Activated naive CD4-positive, alpha-beta T cell treated with anti-CD3 and anti-CD28 coated beads, Interleukin-2, amount 10 ng/mL, durations not matched to agents 7 days and 5 days (primary cell): ENCODE results near the gene APBB2.

ENCODE experiments used
- CTCF ChIA-PET: fragments of 350-600 bp; sonication (Branson Sonifier 250); formaldehyde crosslinking; loops from one replicate; lab custom pipeline; 2021; ENCODE audit warnings: antibody characterized with exemption; lab: Charles Lee
- DNase-seq: peaks from one replicate; pipeline ENCODE4 v3.0.0-alpha.2; 2020
- H3K27ac Mint-ChIP-seq: one replicate; pipeline ENCODE4 v1.8.0; 2021; ENCODE audit warnings: mild to moderate bottlenecking, moderate library complexity, mixed read lengths
- H3K27me3 Mint-ChIP-seq: one replicate; pipeline ENCODE4 v1.8.0; 2021; ENCODE audit warnings: mild to moderate bottlenecking, mixed read lengths
- H3K36me3 Mint-ChIP-seq: one replicate; pipeline ENCODE4 v1.8.0; 2021; ENCODE audit warnings: mixed read lengths
- H3K4me1 Mint-ChIP-seq: one replicate; pipeline ENCODE4 v1.8.0; 2021; ENCODE audit warnings: mixed read lengths
- H3K4me3 Mint-ChIP-seq: one replicate; pipeline ENCODE4 v1.8.0; 2021; ENCODE audit warnings: mild to moderate bottlenecking, moderate library complexity, mixed read lengths
- H3K9me3 Mint-ChIP-seq: one replicate; pipeline ENCODE4 v1.8.0; 2021; ENCODE audit warnings: mixed read lengths

APBB2 gene

GRCh38 chr4:41192136-41192535 is 22.2 kb downstream of the APBB2 start:
- no peak for DNase-seq
- no peaks in the 10 kb centered on the region for H3K27me3 Mint-ChIP-seq

GRCh38 chr4:41189666-41190065 is 24.7 kb downstream of the APBB2 start:
- CTCF ChIA-PET, result interaction anchor here (0.6 kb wide), 1 partner anchor 884 kb away, joined by 4 read pairs; no protein-coding TSS in a partner anchor

More at GRCh38 chr4:41192136-41192535, 22.2 kb downstream of the APBB2 start:
- Mint-ChIP-seq H3K9me3 (no peaks in the 10 kb centered on the region), H3K4me3 (no peak overlapping the region), H3K27ac (no peak overlapping the region), H3K4me1 (no peaks in the 10 kb centered on the region), H3K36me3 (no peaks in the 10 kb centered on the region)
- CTCF ChIA-PET, result no interaction called here

DNA sequence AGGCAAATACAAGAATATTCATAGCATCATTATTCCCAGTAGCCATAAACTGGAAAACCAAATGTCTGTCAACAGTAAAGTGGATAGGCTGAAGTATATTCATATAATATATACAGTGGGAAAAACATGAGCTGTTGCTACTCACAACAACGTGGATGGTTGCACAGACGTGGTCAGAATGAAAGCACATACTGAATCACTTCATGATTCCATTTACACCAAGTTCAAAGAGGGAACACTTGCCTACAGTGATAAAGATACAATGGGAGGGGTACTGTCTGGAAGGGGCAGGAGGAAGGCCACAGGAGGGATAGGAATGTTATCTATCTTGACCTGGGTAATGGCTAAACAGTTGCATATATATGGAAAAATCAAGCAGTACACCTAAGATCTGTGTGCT is 25.3 kb downstream of the APBB2 start:
- CTCF ChIA-PET, result no interaction called here
- Mint-ChIP-seq H3K27me3 (no peaks in the 10 kb centered on the region), H3K4me3 (no peak overlapping the region), H3K4me1 (no peaks in the 10 kb centered on the region), H3K36me3 (no peaks in the 10 kb centered on the region), H3K27ac (no peak overlapping the region), H3K9me3 (no peaks in the 10 kb centered on the region)
- no peak for DNase-seq

More at GRCh38 chr4:41189666-41190065, 24.7 kb downstream of the APBB2 start:
- no peak overlapping the region for H3K4me3 Mint-ChIP-seq
- H3K36me3 Mint-ChIP-seq, result no peaks in the 10 kb centered on the region
- H3K27me3 Mint-ChIP-seq, result no peaks in the 10 kb centered on the region
- H3K27ac Mint-ChIP-seq, result no peak overlapping the region
- no peaks in the 10 kb centered on the region for H3K9me3 Mint-ChIP-seq
- H3K4me1 Mint-ChIP-seq, result no peaks in the 10 kb centered on the region
- no peak for DNase-seq

GRCh38 chr4:41185614-41186592 is 28.4 kb downstream of the APBB2 start:
- Mint-ChIP-seq H3K4me3 (no peak overlapping the region), H3K4me1 (no peaks in the 10 kb centered on the region), H3K9me3 (no peaks in the 10 kb centered on the region), H3K27ac (no peak overlapping the region), H3K27me3 (no peaks in the 10 kb centered on the region), H3K36me3 (no peaks in the 10 kb centered on the region)
- DNase-seq, result no peak
- CTCF ChIA-PET, result no interaction called here

DNA sequence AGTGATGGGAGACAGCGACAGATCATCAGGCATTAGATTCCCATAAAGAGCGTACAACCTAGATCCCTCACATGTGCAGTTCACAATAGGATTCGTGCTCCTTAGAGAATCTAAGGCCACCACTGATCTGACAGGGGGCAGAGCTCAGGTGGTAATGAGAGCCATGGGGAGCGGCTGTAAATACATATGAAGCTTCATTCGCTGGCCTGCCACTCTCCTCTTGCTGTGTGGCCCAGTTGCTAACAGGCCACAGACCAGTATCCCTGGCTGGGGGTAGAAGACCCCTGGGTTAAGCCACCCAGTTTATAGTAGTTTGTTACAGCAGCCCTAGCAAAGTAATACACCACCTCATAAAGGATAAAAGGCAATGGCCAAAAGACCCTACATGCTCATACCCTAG is 30.3 kb downstream of the APBB2 start:
- CTCF ChIA-PET, result no interaction called here
- Mint-ChIP-seq H3K27me3 (no peaks in the 10 kb centered on the region), H3K4me1 (no peaks in the 10 kb centered on the region), H3K9me3 (no peaks in the 10 kb centered on the region), H3K36me3 (no peaks in the 10 kb centered on the region), H3K4me3 (no peak overlapping the region), H3K27ac (no peak overlapping the region)
- no peak for DNase-seq

- H3K4me3 Mint-ChIP-seq, result no peak overlapping the region
- no peaks in the 10 kb centered on the region for H3K36me3 Mint-ChIP-seq
- CTCF ChIA-PET, result no interaction called here
- no peaks in the 10 kb centered on the region for H3K9me3 Mint-ChIP-seq
- H3K27me3 Mint-ChIP-seq, result no peaks in the 10 kb centered on the region
- DNase-seq, result no peak
- H3K27ac Mint-ChIP-seq, result no peak overlapping the region
- H3K4me1 Mint-ChIP-seq, result no peaks in the 10 kb centered on the region
Measured at GRCh38 chr4:41183021-41183553, 31.3 kb downstream of the APBB2 start.

GRCh38 chr4:41181037-41181436 is 33.3 kb downstream of the APBB2 start:
- Mint-ChIP-seq H3K9me3 (no peaks in the 10 kb centered on the region), H3K27ac (no peak overlapping the region), H3K27me3 (no peaks in the 10 kb centered on the region), H3K4me3 (no peak overlapping the region), H3K4me1 (no peaks in the 10 kb centered on the region), H3K36me3 (no peaks in the 10 kb centered on the region)
- no peak for DNase-seq
- CTCF ChIA-PET, result interaction anchor here (0.5 kb wide), 1 partner anchor 32 kb away, joined by 4 read pairs; no protein-coding TSS in a partner anchor

- Mint-ChIP-seq H3K4me1 (no peaks in the 10 kb centered on the region), H3K4me3 (no peak overlapping the region), H3K27me3 (no peaks in the 10 kb centered on the region), H3K27ac (no peak overlapping the region), H3K36me3 (no peaks in the 10 kb centered on the region), H3K9me3 (no peaks in the 10 kb centered on the region)
- DNase-seq, result no peak
- CTCF ChIA-PET, result no interaction called here
Measured at GRCh38 chr4:41179498-41180195, 34.7 kb downstream of the APBB2 start.

GRCh38 chr4:41178372-41179370 is 35.7 kb downstream of the APBB2 start:
- CTCF ChIA-PET, result no interaction called here
- no peak for DNase-seq
- Mint-ChIP-seq H3K36me3 (no peaks in the 10 kb centered on the region), H3K27ac (no peak overlapping the region), H3K9me3 (no peaks in the 10 kb centered on the region), H3K4me1 (no peaks in the 10 kb centered on the region), H3K4me3 (no peak overlapping the region), H3K27me3 (no peaks in the 10 kb centered on the region)

GRCh38 chr4:41177016-41177415 is 37.3 kb downstream of the APBB2 start:
- no peaks in the 10 kb centered on the region for H3K9me3 Mint-ChIP-seq
- H3K36me3 Mint-ChIP-seq, result no peaks in the 10 kb centered on the region
- CTCF ChIA-PET, result no interaction called here
- H3K27me3 Mint-ChIP-seq, result no peaks in the 10 kb centered on the region
- no peak overlapping the region for H3K4me3 Mint-ChIP-seq
- H3K4me1 Mint-ChIP-seq, result no peaks in the 10 kb centered on the region
- no peak for DNase-seq
- no peak overlapping the region for H3K27ac Mint-ChIP-seq

- Mint-ChIP-seq H3K27ac (no peak overlapping the region), H3K27me3 (no peaks in the 10 kb centered on the region), H3K9me3 (no peaks in the 10 kb centered on the region), H3K4me3 (no peak overlapping the region), H3K4me1 (no peaks in the 10 kb centered on the region), H3K36me3 (no peaks in the 10 kb centered on the region)
- no peak for DNase-seq
- CTCF ChIA-PET, result no interaction called here
Measured at GRCh38 chr4:41176340-41176739, 38.0 kb downstream of the APBB2 start.

DNA sequence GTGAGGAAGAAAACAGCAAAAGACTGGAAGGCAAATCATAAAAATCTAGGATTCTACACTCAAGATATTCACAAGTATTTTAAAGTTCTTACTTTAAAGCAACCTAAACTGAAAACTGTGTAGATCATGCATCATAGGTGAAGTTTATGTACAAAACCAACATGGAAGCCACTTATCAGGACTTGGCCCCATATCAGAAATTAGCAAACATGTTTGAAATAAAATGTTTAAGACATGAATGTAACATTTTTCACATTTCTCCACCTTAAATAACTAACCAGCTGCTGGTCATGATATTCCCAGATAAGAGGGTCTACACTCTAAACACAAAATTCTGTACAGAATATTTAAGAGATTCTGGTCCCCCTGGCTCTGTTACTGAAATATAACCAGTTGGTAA is 38.5 kb downstream of the APBB2 start:
- no peak for DNase-seq
- Mint-ChIP-seq H3K4me1 (no peaks in the 10 kb centered on the region), H3K4me3 (no peak overlapping the region), H3K27me3 (no peaks in the 10 kb centered on the region), H3K27ac (no peak overlapping the region), H3K36me3 (no peaks in the 10 kb centered on the region), H3K9me3 (no peaks in the 10 kb centered on the region)
- CTCF ChIA-PET, result no interaction called here

GRCh38 chr4:41174444-41174843 is 39.9 kb downstream of the APBB2 start:
- no peaks in the 10 kb centered on the region for H3K9me3 Mint-ChIP-seq
- H3K36me3 Mint-ChIP-seq, result no peaks in the 10 kb centered on the region
- no peak for DNase-seq
- no peak overlapping the region for H3K4me3 Mint-ChIP-seq
- no peaks in the 10 kb centered on the region for H3K27me3 Mint-ChIP-seq
- CTCF ChIA-PET, result no interaction called here
- no peaks in the 10 kb centered on the region for H3K4me1 Mint-ChIP-seq
- H3K27ac Mint-ChIP-seq, result no peak overlapping the region
